Mucosa of gallbladder (tissue), 1 donor: ENCODE data around the gene WDR31. TPM values are rescaled to one million over a fixed set of nuclear protein-coding genes. Genes with fewer than 3 reads are reported as not detected.
A peak's percentile ranks its signal among the peaks of the same experiment; 100 is the strongest.
"Not testable (repeated sequence)": the region's sequence is repeated elsewhere in the genome, so short reads cannot be mapped to it uniquely, and the experiment has no call there.

Experiments
- DNase-seq: peaks from one replicate; pipeline ENCODE4 v3.0.0-alpha.2; 2020; ENCODE audit warnings: low spot score
- total RNA-seq: library from RNA; stranded (reverse); gene quantifications from one replicate; pipeline ENCODE4 v1.2.1, GENCODE V29; 2021
- donor health status: DM: no; HTN: no; CAD: no.

The WDR31 gene
- total RNA-seq = 8.1 TPM

DNA sequence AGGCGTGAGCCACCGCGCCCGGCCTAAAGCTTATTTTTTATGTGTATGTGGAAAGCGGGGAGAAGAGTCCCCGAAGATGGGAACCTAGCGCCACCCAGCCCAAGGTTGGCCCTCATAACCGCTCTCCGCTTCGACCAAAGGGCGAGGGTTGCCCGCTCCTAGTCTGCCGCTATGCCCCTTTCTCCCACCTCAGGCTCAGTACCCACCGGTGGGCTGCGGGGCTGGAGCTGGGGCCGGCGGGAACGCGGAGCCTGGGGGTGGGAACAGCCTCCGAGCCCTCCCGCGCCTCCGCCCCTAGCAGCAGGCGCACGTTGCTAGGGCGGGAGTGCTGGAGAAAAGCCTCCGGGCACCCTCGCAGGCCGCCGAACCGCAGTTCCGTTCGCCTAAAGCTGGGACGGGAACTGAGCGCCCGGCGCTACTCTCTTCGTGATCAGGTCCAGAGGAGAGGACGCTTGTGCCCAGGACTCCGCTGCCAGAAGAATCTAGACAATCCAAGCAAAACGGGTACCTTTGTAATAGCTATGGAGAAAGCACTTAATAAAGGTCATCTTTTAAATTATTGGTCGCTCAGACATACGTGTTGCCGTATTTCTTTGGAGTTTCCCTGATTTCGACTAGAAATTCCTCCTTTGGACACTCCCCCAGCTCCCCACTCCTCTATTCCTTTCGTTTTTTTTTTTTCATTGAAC, at the start of gene WDR31:
WDR31 (minus strand) TSS at position 265 of the 689 bp plus-strand sequence. CDS start 8,253 bp downstream, outside the sequence.
- peak; percentile 88 for DNase-seq

GRCh38 chr9:113389451-113389850, 49.4 kb upstream of the WDR31 start:
- no peak for DNase-seq

GRCh38 chr9:113388833-113389232, 48.8 kb upstream of the WDR31 start:
- DNase-seq = peak; percentile 73

DNA sequence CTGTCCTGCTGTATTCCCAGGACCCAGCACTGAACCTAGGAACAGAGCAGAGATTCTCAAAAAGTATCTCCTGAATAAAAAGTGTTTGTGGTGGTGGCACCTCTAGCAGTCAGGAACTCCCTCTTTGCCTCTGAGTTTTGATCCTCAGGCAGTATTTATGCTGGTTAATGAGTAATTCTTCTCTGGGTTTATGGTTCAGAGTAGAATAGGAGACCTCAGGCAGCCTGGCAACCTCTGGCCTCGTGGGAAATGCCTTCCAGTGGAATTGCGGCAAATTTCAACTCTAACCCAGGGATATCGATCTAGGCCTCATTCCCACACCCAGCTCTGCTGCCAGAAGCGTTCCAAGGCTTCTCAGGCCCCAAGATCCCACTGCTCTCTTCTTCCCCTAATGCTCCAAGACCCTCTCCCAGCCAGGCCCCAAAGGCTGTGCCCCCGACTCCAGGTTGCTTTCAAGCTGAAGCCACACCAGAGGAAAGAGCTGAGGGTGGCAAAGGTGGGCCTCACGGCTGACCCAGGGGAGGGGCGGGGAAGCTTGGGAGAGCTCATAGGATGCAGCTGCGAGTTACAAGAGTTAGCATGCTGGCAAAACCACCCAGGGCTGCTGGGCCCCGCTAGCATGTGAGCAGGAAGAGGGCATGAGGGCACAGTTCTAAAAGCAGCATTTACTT, 47.6 kb upstream of the WDR31 start:
- DNase-seq = peak; percentile 84

DNA sequence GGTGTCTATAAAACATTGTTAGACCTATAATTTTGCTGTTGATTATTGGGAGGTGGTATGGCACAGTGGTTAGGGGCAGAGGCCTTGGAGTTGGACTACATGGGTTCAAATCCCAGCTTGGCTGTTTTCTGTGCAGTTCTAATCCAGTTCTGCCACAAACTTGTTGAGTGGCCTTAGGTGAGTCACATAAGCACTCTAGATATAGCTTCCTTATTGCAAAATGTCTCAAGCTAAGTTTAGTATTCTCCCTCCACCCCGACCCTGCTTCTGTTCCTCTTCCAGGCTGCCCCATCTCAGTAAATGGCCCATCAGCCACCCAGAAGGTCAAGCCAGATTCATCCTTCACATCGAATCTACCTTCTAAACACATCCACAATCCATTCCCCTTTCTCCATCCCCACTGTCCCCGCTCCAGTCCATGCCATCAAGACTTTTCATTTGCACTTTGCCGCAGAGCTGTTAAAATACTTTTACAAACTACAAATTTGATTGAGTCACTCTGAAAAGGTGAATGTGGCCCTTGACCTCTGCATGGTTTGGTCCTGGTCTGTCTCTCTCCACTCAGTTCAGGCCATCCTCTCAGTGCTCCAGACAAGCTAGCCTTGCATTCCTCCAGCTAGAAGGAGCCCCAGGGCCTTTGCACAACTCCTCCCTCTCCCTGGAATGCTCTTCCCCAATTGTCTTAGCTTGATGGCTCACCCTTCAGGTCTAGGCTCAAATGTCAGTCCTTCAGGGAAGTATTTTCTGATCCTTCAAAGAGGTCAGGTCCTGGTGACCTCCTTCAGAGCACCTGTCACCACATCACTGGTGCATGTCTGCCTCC, 46.7 kb upstream of the WDR31 start:
- DNase-seq = no peak

DNA sequence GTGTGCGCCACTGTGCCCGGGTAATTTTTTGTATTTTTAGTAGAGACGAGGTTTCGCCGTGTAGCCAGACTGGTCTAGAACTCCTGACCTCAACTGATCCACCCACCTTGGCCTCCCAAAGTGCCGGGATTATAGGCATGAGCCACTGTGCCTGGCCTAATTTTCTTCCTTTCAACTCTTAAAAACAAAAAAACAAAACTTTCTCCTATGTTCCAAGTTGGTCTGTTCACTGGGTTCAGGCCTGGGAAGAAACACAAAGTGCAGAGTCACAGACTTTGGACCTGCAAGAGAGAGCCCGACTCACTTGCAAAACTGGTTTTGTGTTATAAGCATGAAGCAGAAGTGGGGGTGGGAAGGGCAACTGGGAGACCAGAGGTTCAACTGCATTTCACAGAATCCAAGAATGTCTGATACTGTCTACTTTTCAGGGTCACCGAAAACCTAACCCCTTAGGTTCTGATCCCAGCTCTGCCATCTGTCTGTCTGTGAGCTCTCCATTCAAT, 41.9 kb upstream of the WDR31 start:
- DNase-seq = peak; percentile 85

DNA sequence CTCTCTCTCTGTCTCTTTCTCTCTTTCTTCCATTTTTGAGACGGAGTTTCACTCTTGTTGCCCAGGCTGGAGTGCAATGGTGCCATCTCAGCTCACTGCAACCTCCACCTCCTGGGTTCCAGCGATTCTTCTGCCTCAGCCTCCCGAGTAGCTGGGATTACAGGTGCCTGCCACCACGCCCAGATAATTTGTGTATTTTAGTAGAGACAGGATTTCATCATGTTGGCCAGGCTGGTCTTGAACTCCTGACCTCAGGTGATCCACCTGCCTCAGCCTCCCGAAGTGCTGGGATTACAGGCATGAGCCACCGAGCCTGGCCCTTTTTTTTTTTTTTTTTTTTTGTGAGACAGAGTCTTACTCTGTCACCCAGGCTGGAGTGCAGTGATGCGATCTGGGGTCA, 41.4 kb upstream of the WDR31 start:
- DNase-seq = not testable (repeated sequence)

DNA sequence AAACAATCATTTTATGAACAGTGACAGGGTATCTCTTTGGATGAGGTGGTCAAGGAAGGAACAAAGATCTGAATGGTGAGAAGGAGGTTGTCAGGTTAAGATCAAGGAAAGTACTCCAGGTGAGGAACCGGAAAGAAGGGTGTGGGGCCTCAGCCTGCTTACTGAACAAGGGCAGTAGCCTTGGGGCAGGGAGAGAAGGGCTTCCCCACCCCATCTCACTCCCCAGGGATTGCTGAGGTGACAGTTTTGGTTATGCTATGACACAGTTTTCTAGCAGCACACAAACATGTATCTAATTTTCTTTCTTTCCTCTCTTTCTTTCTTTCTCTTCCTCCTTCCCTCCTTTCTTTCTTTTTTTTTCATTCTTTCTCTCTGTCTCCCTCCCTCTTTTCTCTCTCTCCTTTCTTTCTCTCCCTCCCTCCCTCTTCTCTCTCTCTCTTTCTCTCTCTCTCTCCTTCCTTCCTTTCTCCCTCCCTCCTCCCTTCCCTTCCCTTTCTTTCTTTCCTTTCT, 40.8 kb upstream of the WDR31 start:
- no peak for DNase-seq

DNA sequence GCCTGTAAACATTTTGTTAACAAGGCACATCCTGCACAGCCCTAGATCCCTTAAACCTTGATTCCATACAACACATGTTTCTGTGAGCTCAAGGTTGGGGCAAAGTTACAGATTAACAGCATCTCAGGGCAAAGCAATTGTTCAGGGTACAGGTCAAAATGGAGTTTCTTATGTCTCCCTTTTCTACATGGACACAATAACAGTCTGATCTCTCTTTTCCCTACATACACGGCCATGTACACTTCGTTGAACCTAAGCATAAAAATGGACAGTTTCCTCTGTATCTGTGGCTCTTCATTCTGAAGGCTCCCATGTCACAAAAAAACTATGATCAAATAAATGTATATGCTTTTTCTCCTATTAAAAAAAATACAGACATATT, 39.7 kb upstream of the WDR31 start:
- not testable (repeated sequence) for DNase-seq

GRCh38 chr9:113379094-113379828, 39.2 kb upstream of the WDR31 start:
- peak; percentile 62 for DNase-seq

DNA sequence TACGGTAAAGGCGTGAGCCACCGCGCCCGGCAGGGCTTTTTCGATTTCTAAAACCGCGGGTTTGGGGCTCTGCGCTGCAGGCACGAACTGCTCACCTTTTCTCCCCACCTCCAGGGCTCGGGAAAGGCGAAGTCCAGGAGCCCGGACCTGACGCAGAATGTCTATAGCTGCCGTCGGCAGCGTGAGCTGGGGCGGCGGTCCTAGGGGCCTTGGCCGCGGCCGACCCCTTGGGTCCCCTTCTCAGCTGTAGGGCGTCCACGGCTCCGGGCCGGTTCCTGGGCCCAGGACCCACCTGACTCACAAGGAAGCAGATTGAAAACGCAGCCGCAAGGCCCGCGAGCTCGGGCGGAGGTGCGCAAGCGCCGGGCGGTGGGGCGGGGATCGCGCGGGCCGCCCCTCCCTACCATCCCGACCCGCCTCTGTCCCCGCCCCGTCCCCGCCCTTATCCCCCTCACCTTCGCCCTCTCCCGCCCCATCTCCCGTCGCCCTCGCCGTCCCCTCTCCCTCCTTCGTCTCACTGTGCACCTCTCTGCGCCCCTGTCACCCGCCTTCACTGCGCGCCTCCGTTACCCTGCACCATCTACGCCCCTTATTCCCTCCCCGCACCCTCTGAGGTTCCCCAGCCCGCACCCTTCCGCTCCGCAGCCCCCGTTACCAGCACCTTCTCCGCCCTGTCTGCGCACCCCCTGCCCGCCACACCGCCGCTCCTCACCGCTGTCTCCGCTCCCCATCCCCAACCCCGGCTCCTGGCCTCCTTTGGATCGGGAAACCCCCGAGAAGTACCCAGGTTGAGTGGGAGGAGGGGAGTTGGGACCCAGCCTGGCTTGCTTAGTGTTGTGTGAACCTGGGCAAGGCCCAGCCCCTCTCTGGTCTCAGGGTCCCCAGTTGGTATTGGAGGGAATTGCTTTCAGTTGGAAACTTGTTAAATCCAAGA, 36.8 kb upstream of the WDR31 start, which contains the start of gene HDHD3:
HDHD3 (minus strand) TSS at position 353 of the 934 bp plus-strand sequence. CDS start 2,632 bp downstream, outside the sequence.
- DNase-seq = peak; percentile 86

- DNase-seq = no peak
Measured at GRCh38 chr9:113375057-113376023, 35.3 kb upstream of the WDR31 start.

- no peak for DNase-seq
Measured at GRCh38 chr9:113373676-113374392, 33.8 kb upstream of the WDR31 start.

- DNase-seq = no peak
Measured at GRCh38 chr9:113373256-113373655, 33.2 kb upstream of the WDR31 start.

- no peak for DNase-seq
Measured at GRCh38 chr9:113372059-113372458, 32.0 kb upstream of the WDR31 start.

GRCh38 chr9:113370806-113371325, 30.8 kb upstream of the WDR31 start:
- DNase-seq = no peak

DNA sequence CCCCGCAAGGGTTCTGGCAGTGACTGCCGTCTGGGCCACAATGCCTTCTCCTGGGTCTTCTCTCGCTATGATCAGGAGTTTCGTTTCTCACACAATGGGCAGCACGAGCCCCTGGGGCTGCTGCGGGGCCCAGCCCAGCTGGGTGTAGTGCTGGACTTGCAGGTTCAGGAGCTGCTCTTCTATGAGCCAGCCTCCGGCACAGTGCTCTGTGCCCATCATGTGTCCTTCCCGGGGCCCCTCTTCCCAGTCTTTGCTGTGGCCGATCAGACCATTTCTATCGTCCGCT, 29.7 kb upstream of the WDR31 start:
- DNase-seq = no peak
